MCF 10A (cell line): ENCODE data around the gene AGXT. TPM values are rescaled to one million over a fixed set of nuclear protein-coding genes. Genes with fewer than 3 reads are reported as not detected.

Experiments used
- BruUV-seq: library from RNA; stranded (reverse); fragments of 400-500 nt; replicated peaks from 2 replicates; lab custom pipeline; 2021; lab: Mats Ljungman, UMichigan
- CTCF ChIA-PET: fragments of 300-600 bp; sonication (Branson Sonifier 250); formaldehyde crosslinking; extraction: SDS; loops from one replicate; lab custom pipeline; 2021; ENCODE audit warnings: antibody characterized with exemption, inconsistent platforms; lab: Yijun Ruan, JAX
- POLR2A ChIA-PET: fragments of 300-600, 350-650 bp; sonication (Branson Sonifier 250); formaldehyde crosslinking; extraction: SDS; loops from one replicate; lab custom pipeline; 2020; ENCODE audit warnings: antibody characterized with exemption, inconsistent platforms; lab: Yijun Ruan, JAX
- DNase-seq: peaks from one replicate; pipeline ENCODE4 v3.0.0-alpha.2; 2018; ENCODE audit not compliant: unreplicated experiment
- H3K27ac Mint-ChIP-seq: one replicate; pipeline ENCODE4 v1.8.0; 2022; ENCODE audit warnings: mild to moderate bottlenecking, low read depth, mixed read lengths; ENCODE audit not compliant: unreplicated experiment
- H3K27me3 Mint-ChIP-seq: one replicate; pipeline ENCODE4 v1.8.0; 2022; ENCODE audit warnings: mixed read lengths; ENCODE audit not compliant: insufficient read depth, unreplicated experiment
- H3K36me3 Mint-ChIP-seq: one replicate; pipeline ENCODE4 v1.8.0; 2022; ENCODE audit warnings: mild to moderate bottlenecking, moderate library complexity, mixed read lengths; ENCODE audit not compliant: insufficient read depth, unreplicated experiment
- H3K4me1 Mint-ChIP-seq: one replicate; pipeline ENCODE4 v1.8.0; 2022; ENCODE audit warnings: mixed read lengths; ENCODE audit not compliant: insufficient read depth, unreplicated experiment
- H3K4me3 Mint-ChIP-seq: one replicate; pipeline ENCODE4 v1.8.0; 2022; ENCODE audit warnings: mild to moderate bottlenecking, moderate library complexity, mixed read lengths; ENCODE audit not compliant: unreplicated experiment
- H3K9me3 Mint-ChIP-seq: one replicate; pipeline ENCODE4 v1.8.0; 2022; ENCODE audit warnings: mixed read lengths; ENCODE audit not compliant: unreplicated experiment
- CTCF ChIP-seq: fragments of 200-600 bp; IDR thresholded peaks from one replicate; pipeline ENCODE4 v1.8.0; 2022; ENCODE audit warnings: antibody characterized with exemption, mild to moderate bottlenecking; ENCODE audit not compliant: unreplicated experiment
- intact Hi-C: fragments of 100-400 bp; cut with micrococcal nuclease; formaldehyde crosslinking; loops from 2 replicates; pipeline ENCODE4 v1.14.1; 2022
- total RNA-seq: library from RNA; stranded (reverse); gene quantifications from 2 replicates; pipeline ENCODE4 v1.2.3, GENCODE V29; 2022

Gene AGXT
- total RNA-seq, 1 experiment from 2014 or later: not detected

- CTCF ChIA-PET: interaction anchor here (0.5 kb wide), 1 partner anchor 190 kb away, joined by 3 read pairs; no protein-coding TSS in a partner anchor
- no peak for TF ChIP-seq CTCF
- H3K4me1 Mint-ChIP-seq: no peaks in the 10 kb centered on the region
- intact Hi-C loops: no loop called here
- POLR2A ChIA-PET: no interaction called here
- no peak overlapping the region for H3K27ac Mint-ChIP-seq
- no peak overlapping the region for H3K4me3 Mint-ChIP-seq
- no peaks in the 10 kb centered on the region for H3K9me3 Mint-ChIP-seq
- H3K27me3 Mint-ChIP-seq: no peaks in the 10 kb centered on the region
- H3K36me3 Mint-ChIP-seq: no peaks in the 10 kb centered on the region
- DNase-seq: no peak
- no TSS peak for BruUV-seq
Measured at GRCh38 chr2:240873805-240874714, 5.4 kb downstream of the AGXT start.

- no peak for DNase-seq
- Mint-ChIP-seq H3K4me1 (no peaks in the 10 kb centered on the region), H3K36me3 (no peaks in the 10 kb centered on the region), H3K4me3 (no peak overlapping the region), H3K27me3 (no peaks in the 10 kb centered on the region), H3K9me3 (no peaks in the 10 kb centered on the region), H3K27ac (no peak overlapping the region)
- TF ChIP-seq CTCF: no peak
- POLR2A ChIA-PET: no interaction called here
- no TSS peak for BruUV-seq
- CTCF ChIA-PET: interaction anchor here (0.5 kb wide), 1 partner anchor 189 kb away, joined by 3 read pairs; no protein-coding TSS in a partner anchor
- intact Hi-C loops: no loop called here
Measured at GRCh38 chr2:240874715-240875227, 6.1 kb downstream of the AGXT start.

GRCh38 chr2:240875228-240876034 is 6.8 kb downstream of the AGXT start:
- DNase-seq: no peak
- BruUV-seq: no TSS peak
- Mint-ChIP-seq H3K36me3 (no peaks in the 10 kb centered on the region), H3K9me3 (no peaks in the 10 kb centered on the region), H3K27me3 (no peaks in the 10 kb centered on the region), H3K27ac (no peak overlapping the region), H3K4me1 (no peaks in the 10 kb centered on the region), H3K4me3 (no peak overlapping the region)
- ChIA-PET POLR2A (no interaction called here), CTCF (no interaction called here)
- no peak for TF ChIP-seq CTCF
- intact Hi-C loops: no loop called here

GRCh38 chr2:240876035-240876474 is 7.4 kb downstream of the AGXT start:
- H3K36me3 Mint-ChIP-seq: no peaks in the 10 kb centered on the region
- no peaks in the 10 kb centered on the region for H3K9me3 Mint-ChIP-seq
- ChIA-PET CTCF (no interaction called here), POLR2A (no interaction called here)
- DNase-seq: no peak
- H3K27me3 Mint-ChIP-seq: no peaks in the 10 kb centered on the region
- intact Hi-C loops: no loop called here
- no peaks in the 10 kb centered on the region for H3K4me1 Mint-ChIP-seq
- H3K4me3 Mint-ChIP-seq: no peak overlapping the region
- no peak for TF ChIP-seq CTCF
- H3K27ac Mint-ChIP-seq: no peak overlapping the region
- BruUV-seq: no TSS peak
